ENCODE results near the gene PHLDA2. TPM values are rescaled to one million over a fixed set of nuclear protein-coding genes. Genes with fewer than 3 reads are reported as not detected.
A peak's percentile ranks its signal among the peaks of the same experiment; 100 is the strongest.

Gene PHLDA2, protein sequence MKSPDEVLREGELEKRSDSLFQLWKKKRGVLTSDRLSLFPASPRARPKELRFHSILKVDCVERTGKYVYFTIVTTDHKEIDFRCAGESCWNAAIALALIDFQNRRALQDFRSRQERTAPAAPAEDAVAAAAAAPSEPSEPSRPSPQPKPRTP
- 195 TPM for total RNA-seq (2021; ENCODE audit: unreplicated experiment)
- polyA plus RNA-seq (2012; ENCODE audit: insufficient read length): 286 TPM
- Bru-seq, nascent RNA: percentile 84 among the genes with signal in this experiment
- BruChase-seq, experiment 1, labeled RNA remaining after a 2-hour chase: percentile 94 among the genes with signal in this experiment
- BruChase-seq, experiment 2, labeled RNA remaining after a 6-hour chase: percentile 98 among the genes with signal in this experiment
- long read RNA-seq, transcript PHLDA2-201 (2 exons, 955 nt): major isoform, 198 of 383 reads
- long read RNA-seq, partial matches to known transcripts: 185 of 383 reads
- long read RNA-seq, other reads (novel, unspliced or antisense): 0 of 383 reads

DNA sequence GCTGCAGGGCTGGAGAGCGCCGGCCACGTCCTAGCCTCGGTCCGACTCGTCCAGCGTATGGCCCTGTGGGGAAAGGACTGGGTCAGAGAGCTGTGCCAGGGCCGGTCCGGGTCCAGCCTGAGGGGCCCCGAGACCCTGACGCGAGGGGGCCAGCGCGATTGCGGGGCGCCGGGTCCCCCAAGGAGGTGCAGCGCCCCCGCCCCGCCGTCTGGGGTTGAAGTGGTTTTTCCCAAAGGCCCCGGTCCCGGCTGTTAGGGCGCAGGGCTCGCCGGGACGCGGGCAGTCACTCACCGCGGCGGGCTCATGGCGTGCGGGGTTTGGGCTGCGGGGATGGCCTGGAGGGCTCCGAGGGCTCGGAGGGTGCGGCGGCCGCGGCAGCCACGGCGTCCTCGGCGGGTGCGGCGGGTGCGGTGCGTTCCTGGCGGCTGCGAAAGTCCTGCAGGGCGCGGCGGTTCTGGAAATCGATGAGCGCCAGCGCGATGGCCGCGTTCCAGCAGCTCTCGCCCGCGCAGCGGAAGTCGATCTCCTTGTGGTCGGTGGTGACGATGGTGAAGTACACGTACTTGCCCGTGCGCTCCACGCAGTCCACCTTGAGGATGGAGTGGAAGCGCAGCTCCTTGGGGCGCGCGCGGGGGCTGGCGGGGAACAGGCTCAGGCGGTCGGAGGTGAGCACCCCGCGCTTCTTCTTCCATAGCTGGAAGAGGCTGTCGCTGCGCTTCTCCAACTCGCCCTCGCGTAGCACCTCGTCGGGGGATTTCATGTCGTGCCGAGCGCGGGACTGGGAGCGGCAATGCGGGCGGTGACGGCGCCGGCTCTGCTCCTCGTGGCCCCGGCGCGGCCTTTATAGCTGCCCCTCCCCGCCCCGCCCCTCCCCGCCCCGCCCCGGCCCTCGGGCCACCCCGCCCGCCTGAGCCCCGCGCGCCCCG lies at the start of gene PHLDA2:
Gene PHLDA2, minus strand, starts transcription at position 816 of the 926 bp plus-strand sequence. Its CDS starts 56 bp downstream, at position 760.
- in situ Hi-C loops (cut with HindIII; ENCODE audit: low pct_unique_long_range_greater_than_20kb, low sequenced_read_pairs) (no loop called here), intact Hi-C loops (cut with micrococcal nuclease; ENCODE audit: unreplicated experiment) (no loop called here)
- peak within 1 kb of the TSS; percentile 97 for H3K27ac ChIP-seq (ENCODE audit: low read length)
- H3K4me3 ChIP-seq (ENCODE audit: low read depth in 2 of 2, low read length in 2 of 2): peak within 1 kb of the TSS; percentile 84 to 98
- peaks cover 73% of the 10 kb centered on the region for H3K4me1 ChIP-seq (ENCODE audit: control insufficient read depth, insufficient read depth, low read length)
- DNase-seq (ENCODE audit: low read depth, low spot score) (no peak), ATAC-seq (peak; percentile 33)
- TSS peak; percentile 98 for BruUV-seq (replicated peaks)
- CTCF ChIA-PET: interaction anchor here (0.5 to 3.0 kb wide), 4 partner anchors 36 to 185 kb away, joined by 4 to 7 read pairs (median 6); no protein-coding TSS in a partner anchor
- no peaks in the 10 kb centered on the region for H3K9me3 ChIP-seq (ENCODE audit: control insufficient read depth, insufficient read depth, low read depth, low read length)
- H3K27me3 ChIP-seq (ENCODE audit: control insufficient read depth, insufficient read depth, low read length): no peaks in the 10 kb centered on the region
- H3K36me3 ChIP-seq (ENCODE audit: control insufficient read depth, insufficient read depth, low read length): no peaks in the 10 kb centered on the region; the same call in 1 of the 2 replicates
- POLR2A ChIA-PET: interaction anchor here (0.5 to 2.1 kb wide), 7 partner anchors 8 to 58 kb away, joined by 3 to 20 read pairs (median 7); a partner anchor contains a TSS
- TF ChIP-seq, protein P1, sequence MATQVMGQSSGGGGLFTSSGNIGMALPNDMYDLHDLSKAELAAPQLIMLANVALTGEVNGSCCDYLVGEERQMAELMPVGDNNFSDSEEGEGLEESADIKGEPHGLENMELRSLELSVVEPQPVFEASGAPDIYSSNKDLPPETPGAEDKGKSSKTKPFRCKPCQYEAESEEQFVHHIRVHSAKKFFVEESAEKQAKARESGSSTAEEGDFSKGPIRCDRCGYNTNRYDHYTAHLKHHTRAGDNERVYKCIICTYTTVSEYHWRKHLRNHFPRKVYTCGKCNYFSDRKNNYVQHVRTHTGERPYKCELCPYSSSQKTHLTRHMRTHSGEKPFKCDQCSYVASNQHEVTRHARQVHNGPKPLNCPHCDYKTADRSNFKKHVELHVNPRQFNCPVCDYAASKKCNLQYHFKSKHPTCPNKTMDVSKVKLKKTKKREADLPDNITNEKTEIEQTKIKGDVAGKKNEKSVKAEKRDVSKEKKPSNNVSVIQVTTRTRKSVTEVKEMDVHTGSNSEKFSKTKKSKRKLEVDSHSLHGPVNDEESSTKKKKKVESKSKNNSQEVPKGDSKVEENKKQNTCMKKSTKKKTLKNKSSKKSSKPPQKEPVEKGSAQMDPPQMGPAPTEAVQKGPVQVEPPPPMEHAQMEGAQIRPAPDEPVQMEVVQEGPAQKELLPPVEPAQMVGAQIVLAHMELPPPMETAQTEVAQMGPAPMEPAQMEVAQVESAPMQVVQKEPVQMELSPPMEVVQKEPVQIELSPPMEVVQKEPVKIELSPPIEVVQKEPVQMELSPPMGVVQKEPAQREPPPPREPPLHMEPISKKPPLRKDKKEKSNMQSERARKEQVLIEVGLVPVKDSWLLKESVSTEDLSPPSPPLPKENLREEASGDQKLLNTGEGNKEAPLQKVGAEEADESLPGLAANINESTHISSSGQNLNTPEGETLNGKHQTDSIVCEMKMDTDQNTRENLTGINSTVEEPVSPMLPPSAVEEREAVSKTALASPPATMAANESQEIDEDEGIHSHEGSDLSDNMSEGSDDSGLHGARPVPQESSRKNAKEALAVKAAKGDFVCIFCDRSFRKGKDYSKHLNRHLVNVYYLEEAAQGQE (IDR thresholded peaks at IDR 0.05; ENCODE audit: insufficient read depth in 1 of 2, low read depth in 2 of 2, low read length in 1 of 2): no peak; a peak in 1 of 4 replicates
- TF ChIP-seq POLR2AphosphoS5 (IDR thresholded peaks at IDR 0.05; ENCODE audit: low read depth, low read length) (peak; percentile 99), SIN3A (IDR thresholded peaks at IDR 0.05; ENCODE audit: borderline replicate concordance, insufficient read depth, low read depth, low read length) (peak; percentile 89)
- TF ChIP-seq, protein P2, sequence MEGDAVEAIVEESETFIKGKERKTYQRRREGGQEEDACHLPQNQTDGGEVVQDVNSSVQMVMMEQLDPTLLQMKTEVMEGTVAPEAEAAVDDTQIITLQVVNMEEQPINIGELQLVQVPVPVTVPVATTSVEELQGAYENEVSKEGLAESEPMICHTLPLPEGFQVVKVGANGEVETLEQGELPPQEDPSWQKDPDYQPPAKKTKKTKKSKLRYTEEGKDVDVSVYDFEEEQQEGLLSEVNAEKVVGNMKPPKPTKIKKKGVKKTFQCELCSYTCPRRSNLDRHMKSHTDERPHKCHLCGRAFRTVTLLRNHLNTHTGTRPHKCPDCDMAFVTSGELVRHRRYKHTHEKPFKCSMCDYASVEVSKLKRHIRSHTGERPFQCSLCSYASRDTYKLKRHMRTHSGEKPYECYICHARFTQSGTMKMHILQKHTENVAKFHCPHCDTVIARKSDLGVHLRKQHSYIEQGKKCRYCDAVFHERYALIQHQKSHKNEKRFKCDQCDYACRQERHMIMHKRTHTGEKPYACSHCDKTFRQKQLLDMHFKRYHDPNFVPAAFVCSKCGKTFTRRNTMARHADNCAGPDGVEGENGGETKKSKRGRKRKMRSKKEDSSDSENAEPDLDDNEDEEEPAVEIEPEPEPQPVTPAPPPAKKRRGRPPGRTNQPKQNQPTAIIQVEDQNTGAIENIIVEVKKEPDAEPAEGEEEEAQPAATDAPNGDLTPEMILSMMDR (IDR thresholded peaks at IDR 0.05): no peak

DNA sequence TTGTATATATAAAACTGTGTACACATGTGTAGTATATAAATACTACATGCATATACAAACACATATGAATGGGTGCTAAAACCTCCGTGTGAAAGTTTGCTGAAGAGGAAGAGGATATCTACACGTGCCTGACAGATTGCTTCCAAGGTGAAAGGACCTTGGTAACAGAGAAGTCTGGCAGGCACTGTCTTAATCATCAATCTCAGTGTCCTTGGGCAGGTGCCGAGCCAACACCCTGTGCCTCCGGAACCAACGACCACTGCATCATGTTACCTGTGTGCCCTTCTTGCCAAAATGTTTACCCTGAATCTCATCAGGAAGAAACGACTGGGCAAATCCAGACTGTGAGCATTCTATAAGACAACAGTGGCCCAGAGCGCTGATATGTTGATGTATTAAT lies 47.9 kb upstream of the PHLDA2 start:
- H3K27me3 ChIP-seq (ENCODE audit: control insufficient read depth, insufficient read depth, low read length): no peaks in the 10 kb centered on the region
- intact Hi-C loops (cut with micrococcal nuclease; ENCODE audit: unreplicated experiment) (no loop called here), in situ Hi-C loops (cut with HindIII; ENCODE audit: low pct_unique_long_range_greater_than_20kb, low sequenced_read_pairs) (no loop called here)
- no TSS peak for BruUV-seq (replicated peaks)
- TF ChIP-seq SIN3A (IDR thresholded peaks at IDR 0.05; ENCODE audit: borderline replicate concordance, insufficient read depth, low read depth, low read length) (no peak), POLR2AphosphoS5 (IDR thresholded peaks at IDR 0.05; ENCODE audit: low read depth, low read length) (no peak), TCF7L2 (IDR thresholded peaks at IDR 0.05; ENCODE audit: low read depth, low read length) (no peak)
- TF ChIP-seq, protein P1 (IDR thresholded peaks at IDR 0.05; ENCODE audit: insufficient read depth in 1 of 2, low read depth in 2 of 2, low read length in 1 of 2): no peak
- TF ChIP-seq, protein P2 (IDR thresholded peaks at IDR 0.05): no peak
- ChIA-PET POLR2A (no interaction called here), CTCF (no interaction called here)
- H3K4me3 ChIP-seq (ENCODE audit: low read depth in 2 of 2, low read length in 2 of 2): no peak overlapping the region
- ATAC-seq: no peak
- peaks cover 39% of the 10 kb centered on the region for H3K36me3 ChIP-seq (ENCODE audit: control insufficient read depth, insufficient read depth, low read length)
- no peaks in the 10 kb centered on the region for H3K9me3 ChIP-seq (ENCODE audit: control insufficient read depth, insufficient read depth, low read depth, low read length)
- no peak overlapping the region for H3K27ac ChIP-seq (ENCODE audit: low read length)
- no peak for DNase-seq (ENCODE audit: low read depth, low spot score)
- peaks cover 15% of the 10 kb centered on the region for H3K4me1 ChIP-seq (ENCODE audit: control insufficient read depth, insufficient read depth, low read length)

Measured in Panc1 (cell line).